HG02981 (cell line): Measurements from ENCODE around the gene OR2F2.

Experiments used
- ATAC-seq: cut with Tn5 transposase; IDR thresholded peaks from one replicate; pipeline ENCODE4 v1.9.1; 2021; ENCODE audit warnings: mild to moderate bottlenecking, moderate library complexity; ENCODE audit not compliant: unreplicated experiment

OR2F2 gene

GRCh38 chr7:143934526-143935325, at the start of gene OR2F2:
OR2F2 (plus strand) TSS chr7:143935233; CDS start chr7:143935233, 0 bp downstream.
- ATAC-seq, result no peak

- ATAC-seq, result no peak
Observed at GRCh38 chr7:143885951-143886350, 49.1 kb upstream of the OR2F2 start.

GRCh38 chr7:143886826-143887477, 48.1 kb upstream of the OR2F2 start:
- no peak for ATAC-seq

GRCh38 chr7:143889068-143889467, 46.0 kb upstream of the OR2F2 start:
- ATAC-seq, result no peak

GRCh38 chr7:143890558-143890957, 44.5 kb upstream of the OR2F2 start:
- no peak for ATAC-seq

- no peak for ATAC-seq
Observed at GRCh38 chr7:143891457-143891856, 43.6 kb upstream of the OR2F2 start.

- peak; percentile 94 for ATAC-seq
Observed at GRCh38 chr7:143892527-143893300, 42.3 kb upstream of the OR2F2 start.

- no peak for ATAC-seq
Observed at GRCh38 chr7:143896667-143897066, 38.4 kb upstream of the OR2F2 start.

GRCh38 chr7:143898810-143899209, 36.2 kb upstream of the OR2F2 start:
- no peak for ATAC-seq

- ATAC-seq, result no peak
Observed at GRCh38 chr7:143900230-143900766, 34.7 kb upstream of the OR2F2 start.

GRCh38 chr7:143901332-143901667, 33.7 kb upstream of the OR2F2 start:
- no peak for ATAC-seq

- ATAC-seq, result peak; percentile 88
Observed at GRCh38 chr7:143901668-143902331, 33.2 kb upstream of the OR2F2 start, which contains the start of gene TCAF1. TCAF1 (minus strand) TSS chr7:143902176; CDS start chr7:143876608, 25,568 bp downstream.

GRCh38 chr7:143902332-143902899, 32.6 kb upstream of the OR2F2 start:
- ATAC-seq, result no peak

GRCh38 chr7:143905509-143905908, 29.5 kb upstream of the OR2F2 start:
- no peak for ATAC-seq

- no peak for ATAC-seq
Observed at GRCh38 chr7:143906151-143906550, 28.9 kb upstream of the OR2F2 start.

- no peak for ATAC-seq
Observed at GRCh38 chr7:143906895-143907294, 28.1 kb upstream of the OR2F2 start.

GRCh38 chr7:143908120-143908519, 26.9 kb upstream of the OR2F2 start:
- no peak for ATAC-seq

- ATAC-seq, result no peak
Observed at GRCh38 chr7:143909863-143910262, 25.2 kb upstream of the OR2F2 start.

- no peak for ATAC-seq
Observed at GRCh38 chr7:143910473-143911248, 24.4 kb upstream of the OR2F2 start.
